ENCODE measurements around the gene CREB3L2. TPM values are rescaled to one million over a fixed set of nuclear protein-coding genes. Genes with fewer than 3 reads are reported as not detected.
"Not testable (repeated sequence)": the region's sequence is repeated elsewhere in the genome, so short reads cannot be mapped to it uniquely, and the experiment has no call there.

CREB3L2 gene
- total RNA-seq, 2 experiments from 2014 or later = 22.7 to 79.0 TPM

DNA sequence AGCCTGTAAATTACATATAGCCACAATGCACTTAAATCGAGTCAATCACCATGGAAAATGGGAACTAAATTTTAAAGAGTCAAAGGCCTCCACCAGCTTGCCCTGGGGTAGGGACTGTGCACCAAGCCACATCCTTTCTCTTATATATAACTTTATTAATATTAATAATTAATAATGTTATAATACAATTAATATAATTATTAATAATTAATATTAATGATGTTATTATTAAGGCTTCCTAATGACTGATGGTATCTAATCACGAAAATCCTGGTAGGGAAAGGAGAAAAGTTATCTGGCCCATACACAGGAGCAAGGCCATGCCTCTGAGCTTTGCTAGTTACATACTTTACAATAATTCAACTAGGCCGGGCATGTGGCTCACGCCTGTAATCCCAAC, 87.9 kb downstream of the CREB3L2 start:
- ChIA-PET CTCF (ENCODE audit: unreplicated experiment) (no interaction called here), POLR2A (interaction anchor here (1.7 kb wide), 1 partner anchor 10 kb away, joined by 4 read pairs; no protein-coding TSS in a partner anchor)
- H3K4me1 ChIP-seq (ENCODE audit: insufficient read depth, low read length, poor library complexity, severe bottlenecking) = no peaks in the 10 kb centered on the region
- H2AFZ ChIP-seq (ENCODE audit: low read length) = no peak overlapping the region
- H3K4me3 ChIP-seq (ENCODE audit: low read depth, low read length, poor library complexity, severe bottlenecking) = no peak overlapping the region
- H3K4me2 ChIP-seq (ENCODE audit: low read length) = no peak overlapping the region
- H4K20me1 ChIP-seq (ENCODE audit: insufficient read depth, low read length) = no peaks in the 10 kb centered on the region
- no peak for DNase-seq (ENCODE audit: low spot score)
- H3K9me3 ChIP-seq (ENCODE audit: low read length) = no peaks in the 10 kb centered on the region
- no TSS peak for BruUV-seq (replicated peaks)
- no peaks in the 10 kb centered on the region for H3K9me2 ChIP-seq (ENCODE audit: insufficient read depth, low read length)
- intact Hi-C loops (cut with micrococcal nuclease; ENCODE audit: unreplicated experiment) = no loop called here
- no peaks in the 10 kb centered on the region for H3K79me2 ChIP-seq (ENCODE audit: insufficient read depth, low read depth, low read length)
- H3K27ac ChIP-seq (ENCODE audit: low read depth, low read length, poor library complexity, severe bottlenecking) = no peak overlapping the region
- no peak for TF ChIP-seq CTCF (conservative IDR thresholded peaks at IDR 0.05; ENCODE audit: low read length)
- TF ChIP-seq EZH2phosphoT487 (IDR thresholded peaks at IDR 0.05; ENCODE audit: borderline replicate concordance, low read depth, low read length) = no peak
- peaks cover 62% of the 10 kb centered on the region for H3K36me3 ChIP-seq (ENCODE audit: insufficient read depth, low read length)

DNA sequence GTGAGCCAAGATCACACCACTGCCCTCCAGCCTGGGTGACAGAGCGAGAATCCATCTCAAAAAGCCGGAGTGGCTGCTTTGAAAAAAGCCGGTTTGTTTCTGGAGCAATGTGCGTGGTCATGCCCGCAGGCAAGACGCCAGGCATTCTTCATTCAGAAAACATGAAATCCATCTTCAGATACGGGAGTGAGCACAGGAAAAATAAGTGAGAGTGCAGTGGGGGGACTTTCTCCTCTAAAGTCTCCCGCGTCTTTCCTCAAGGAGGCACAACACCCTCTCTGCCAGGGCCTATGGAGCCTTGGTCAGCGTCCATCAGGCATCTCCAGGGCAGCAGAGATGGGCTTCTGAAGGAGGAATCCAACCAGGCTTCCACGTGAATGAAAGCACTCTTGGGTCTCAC, 92.8 kb downstream of the CREB3L2 start:
- no peak overlapping the region for H3K4me2 ChIP-seq (ENCODE audit: low read length)
- peaks cover 81% of the 10 kb centered on the region for H3K36me3 ChIP-seq (ENCODE audit: insufficient read depth, low read length)
- CTCF ChIA-PET (ENCODE audit: unreplicated experiment) = no interaction called here
- 0 out of 2 replicates have a peak, but pooled peaks cover 10% of the 10 kb centered on the region for H3K9me3 ChIP-seq (ENCODE audit: low read length)
- H3K9me2 ChIP-seq (ENCODE audit: insufficient read depth, low read length) = no peaks in the 10 kb centered on the region
- intact Hi-C loops (cut with micrococcal nuclease; ENCODE audit: unreplicated experiment) = no loop called here
- no peak overlapping the region for H3K4me3 ChIP-seq (ENCODE audit: low read depth, low read length, poor library complexity, severe bottlenecking)
- no peak for DNase-seq (ENCODE audit: low spot score)
- no peaks in the 10 kb centered on the region for H3K79me2 ChIP-seq (ENCODE audit: insufficient read depth, low read depth, low read length)
- no peak overlapping the region for H3K27ac ChIP-seq (ENCODE audit: low read depth, low read length, poor library complexity, severe bottlenecking)
- H3K4me1 ChIP-seq (ENCODE audit: insufficient read depth, low read length, poor library complexity, severe bottlenecking) = peaks cover under 1% of the 10 kb centered on the region
- BruUV-seq (replicated peaks) = no TSS peak
- no peaks in the 10 kb centered on the region for H4K20me1 ChIP-seq (ENCODE audit: insufficient read depth, low read length)
- POLR2A ChIA-PET = no interaction called here
- TF ChIP-seq EZH2phosphoT487 (IDR thresholded peaks at IDR 0.05; ENCODE audit: borderline replicate concordance, low read depth, low read length) = no peak
- TF ChIP-seq CTCF (conservative IDR thresholded peaks at IDR 0.05; ENCODE audit: low read length) = no peak
- H2AFZ ChIP-seq (ENCODE audit: low read length) = no peak overlapping the region

DNA sequence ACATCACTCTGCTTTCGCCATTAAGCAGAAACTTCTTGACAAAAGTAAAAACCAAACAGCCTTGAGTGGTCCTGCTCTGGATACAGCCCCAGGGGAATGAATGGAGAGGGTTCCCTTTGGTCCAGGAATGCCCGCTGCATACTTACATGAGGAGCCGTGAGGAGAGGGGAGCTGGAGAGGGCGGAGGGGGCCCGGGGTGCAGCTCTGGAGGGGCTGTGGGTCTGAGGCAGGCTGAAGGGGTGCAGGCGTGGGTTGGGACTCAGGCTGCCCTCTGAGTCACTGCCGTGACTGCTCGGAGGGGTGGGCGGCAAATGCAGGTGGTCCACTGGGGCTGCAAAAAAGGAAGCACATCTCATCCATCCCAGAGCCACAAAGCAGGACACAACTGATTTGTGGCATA, 93.8 kb downstream of the CREB3L2 start:
- peaks cover 78% of the 10 kb centered on the region for H3K36me3 ChIP-seq (ENCODE audit: insufficient read depth, low read length)
- no TSS peak for BruUV-seq (replicated peaks)
- H3K9me2 ChIP-seq (ENCODE audit: insufficient read depth, low read length) = no peaks in the 10 kb centered on the region
- H3K79me2 ChIP-seq (ENCODE audit: insufficient read depth, low read depth, low read length) = no peaks in the 10 kb centered on the region
- TF ChIP-seq EZH2phosphoT487 (IDR thresholded peaks at IDR 0.05; ENCODE audit: borderline replicate concordance, low read depth, low read length) (no peak), CTCF (conservative IDR thresholded peaks at IDR 0.05; ENCODE audit: low read length) (no peak)
- 0 out of 2 replicates have a peak, but pooled peaks cover 10% of the 10 kb centered on the region for H3K9me3 ChIP-seq (ENCODE audit: low read length)
- no peak overlapping the region for H3K27ac ChIP-seq (ENCODE audit: low read depth, low read length, poor library complexity, severe bottlenecking)
- intact Hi-C loops (cut with micrococcal nuclease; ENCODE audit: unreplicated experiment) = no loop called here
- H3K4me2 ChIP-seq (ENCODE audit: low read length) = no peak overlapping the region
- no peak for DNase-seq (ENCODE audit: low spot score)
- CTCF ChIA-PET (ENCODE audit: unreplicated experiment) = no interaction called here
- POLR2A ChIA-PET = interaction anchor here (0.7 kb wide), 1 partner anchor 93 kb away, joined by 3 read pairs; no protein-coding TSS in a partner anchor
- H3K4me1 ChIP-seq (ENCODE audit: insufficient read depth, low read length, poor library complexity, severe bottlenecking) = peaks cover 4% of the 10 kb centered on the region
- no peaks in the 10 kb centered on the region for H4K20me1 ChIP-seq (ENCODE audit: insufficient read depth, low read length)
- H3K4me3 ChIP-seq (ENCODE audit: low read depth, low read length, poor library complexity, severe bottlenecking) = no peak overlapping the region
- no peak overlapping the region for H2AFZ ChIP-seq (ENCODE audit: low read length)

GRCh38 chr7:137906636-137907035, 95.2 kb downstream of the CREB3L2 start:
- H2AFZ ChIP-seq (ENCODE audit: low read length); H3K9me3 ChIP-seq (ENCODE audit: low read length); H3K27ac ChIP-seq (ENCODE audit: low read depth, low read length, poor library complexity, severe bottlenecking); H3K79me2 ChIP-seq (ENCODE audit: insufficient read depth, low read depth, low read length); BruUV-seq (replicated peaks); CTCF ChIA-PET (ENCODE audit: unreplicated experiment); H3K4me3 ChIP-seq (ENCODE audit: low read depth, low read length, poor library complexity, severe bottlenecking); intact Hi-C loops (cut with micrococcal nuclease; ENCODE audit: unreplicated experiment); H3K9me2 ChIP-seq (ENCODE audit: insufficient read depth, low read length); DNase-seq (ENCODE audit: low spot score); H3K4me1 ChIP-seq (ENCODE audit: insufficient read depth, low read length, poor library complexity, severe bottlenecking); H4K20me1 ChIP-seq (ENCODE audit: insufficient read depth, low read length); H3K4me2 ChIP-seq (ENCODE audit: low read length): not testable (repeated sequence)
- POLR2A ChIA-PET = interaction anchor here (0.6 to 1.2 kb wide), 3 partner anchors 75 to 359 kb away, joined by 3 to 5 read pairs (median 4); partner anchors contain the start of gene CREB3L2
- peaks cover 65% of the 10 kb centered on the region for H3K36me3 ChIP-seq (ENCODE audit: insufficient read depth, low read length)

Measured in OCI-LY7 (cell line).